Measurements from ENCODE around the gene KCNC3.

The KCNC3 gene

GRCh38 chr19:50329146-50329925, at the start of gene KCNC3:
TSS of gene KCNC3 (minus strand) at chr19:50329377. CDS start at chr19:50329082, 295 bp downstream.
- Histone ChIP-seq H3K4me3 (ENCODE audit: low read depth, low read length) (peak within 1 kb of the TSS; percentile 26), H3K27me3 (replicated peaks) (peaks cover 39% of the 10 kb centered on the region), H3K36me3 (replicated peaks) (no peaks in the 10 kb centered on the region), H3K27ac (no peak within 1 kb of the TSS)
- TF ChIP-seq, protein P1, sequence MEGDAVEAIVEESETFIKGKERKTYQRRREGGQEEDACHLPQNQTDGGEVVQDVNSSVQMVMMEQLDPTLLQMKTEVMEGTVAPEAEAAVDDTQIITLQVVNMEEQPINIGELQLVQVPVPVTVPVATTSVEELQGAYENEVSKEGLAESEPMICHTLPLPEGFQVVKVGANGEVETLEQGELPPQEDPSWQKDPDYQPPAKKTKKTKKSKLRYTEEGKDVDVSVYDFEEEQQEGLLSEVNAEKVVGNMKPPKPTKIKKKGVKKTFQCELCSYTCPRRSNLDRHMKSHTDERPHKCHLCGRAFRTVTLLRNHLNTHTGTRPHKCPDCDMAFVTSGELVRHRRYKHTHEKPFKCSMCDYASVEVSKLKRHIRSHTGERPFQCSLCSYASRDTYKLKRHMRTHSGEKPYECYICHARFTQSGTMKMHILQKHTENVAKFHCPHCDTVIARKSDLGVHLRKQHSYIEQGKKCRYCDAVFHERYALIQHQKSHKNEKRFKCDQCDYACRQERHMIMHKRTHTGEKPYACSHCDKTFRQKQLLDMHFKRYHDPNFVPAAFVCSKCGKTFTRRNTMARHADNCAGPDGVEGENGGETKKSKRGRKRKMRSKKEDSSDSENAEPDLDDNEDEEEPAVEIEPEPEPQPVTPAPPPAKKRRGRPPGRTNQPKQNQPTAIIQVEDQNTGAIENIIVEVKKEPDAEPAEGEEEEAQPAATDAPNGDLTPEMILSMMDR (IDR thresholded peaks at IDR 0.05; ENCODE audit: low read depth, low read length, missing control alignments): no peak
- DNase-seq: peak; percentile 98
- in situ Hi-C loops (cut with HindIII; ENCODE audit: low pct_ligation_motif_present, low sequenced_read_pairs): no loop called here

- TF ChIP-seq, protein P1 (IDR thresholded peaks at IDR 0.05; ENCODE audit: low read depth, low read length, missing control alignments): no peak
- in situ Hi-C loops (cut with HindIII; ENCODE audit: low pct_ligation_motif_present, low sequenced_read_pairs): no loop called here
- no peak for DNase-seq
- peaks cover 38% of the 10 kb centered on the region for H3K36me3 ChIP-seq (replicated peaks)
- H3K4me3 ChIP-seq (ENCODE audit: low read depth, low read length): no peak overlapping the region
- H3K27me3 ChIP-seq (replicated peaks): no peaks in the 10 kb centered on the region
- no peak overlapping the region for H3K27ac ChIP-seq
Observed at GRCh38 chr19:50378863-50379236, 49.7 kb upstream of the KCNC3 start.

- Histone ChIP-seq H3K36me3 (replicated peaks) (peaks cover 38% of the 10 kb centered on the region), H3K27me3 (replicated peaks) (no peaks in the 10 kb centered on the region), H3K4me3 (ENCODE audit: low read depth, low read length) (no peak overlapping the region), H3K27ac (no peak overlapping the region)
- in situ Hi-C loops (cut with HindIII; ENCODE audit: low pct_ligation_motif_present, low sequenced_read_pairs): no loop called here
- no peak for DNase-seq
- TF ChIP-seq, protein P1 (IDR thresholded peaks at IDR 0.05; ENCODE audit: low read depth, low read length, missing control alignments): no peak
Observed at GRCh38 chr19:50378169-50378862, 49.1 kb upstream of the KCNC3 start.

DNA sequence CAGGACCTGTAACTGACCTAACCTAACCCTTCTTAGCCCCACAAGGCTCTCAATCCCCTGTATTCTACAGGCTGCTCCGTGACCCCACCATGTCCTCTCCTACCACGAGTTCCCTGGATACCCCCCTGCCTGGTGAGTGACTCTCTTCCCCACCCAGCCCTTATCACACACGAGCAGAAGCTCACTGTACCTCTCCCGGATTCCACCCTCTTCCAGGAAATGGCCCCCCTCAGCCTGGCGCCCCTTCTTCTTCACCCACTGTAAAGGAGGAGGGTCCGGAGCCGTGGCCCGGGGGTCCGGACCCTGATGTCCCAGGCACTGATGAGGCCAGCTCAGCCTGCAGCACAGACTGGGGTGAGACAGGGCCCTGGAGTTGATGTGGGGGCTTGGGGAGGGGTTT, 48.3 kb upstream of the KCNC3 start:
- TF ChIP-seq, protein P1 (IDR thresholded peaks at IDR 0.05; ENCODE audit: low read depth, low read length, missing control alignments): no peak
- in situ Hi-C loops (cut with HindIII; ENCODE audit: low pct_ligation_motif_present, low sequenced_read_pairs): no loop called here
- Histone ChIP-seq H3K36me3 (replicated peaks) (peaks cover 38% of the 10 kb centered on the region), H3K27ac (no peak overlapping the region), H3K4me3 (ENCODE audit: low read depth, low read length) (no peak overlapping the region), H3K27me3 (replicated peaks) (no peaks in the 10 kb centered on the region)
- DNase-seq: no peak

GRCh38 chr19:50377051-50377461, 47.9 kb upstream of the KCNC3 start:
- DNase-seq: no peak
- no peaks in the 10 kb centered on the region for H3K27me3 ChIP-seq (replicated peaks)
- H3K27ac ChIP-seq: no peak overlapping the region
- peaks cover 38% of the 10 kb centered on the region for H3K36me3 ChIP-seq (replicated peaks)
- TF ChIP-seq, protein P1 (IDR thresholded peaks at IDR 0.05; ENCODE audit: low read depth, low read length, missing control alignments): no peak
- in situ Hi-C loops (cut with HindIII; ENCODE audit: low pct_ligation_motif_present, low sequenced_read_pairs): no loop called here
- H3K4me3 ChIP-seq (ENCODE audit: low read depth, low read length): peak overlapping the region; percentile 37
